Transverse colon (tissue), 4 donors: Measurements from ENCODE around the gene RDH5. TPM values are rescaled to one million over a fixed set of nuclear protein-coding genes. Genes with fewer than 3 reads are reported as not detected.

Experiments
- DNase-seq: peaks from one replicate; pipeline ENCODE4 v3.0.0-alpha.2; 2019
- H3K27ac ChIP-seq, 4 donors: fragments of 200-600 bp; sonication (generic); 2 replicates each; pipeline ENCODE4 v1.5.1; 2016 to 2018; ENCODE audit warnings: inconsistent platforms in 4 of 4
- H3K27me3 ChIP-seq: fragments of 200-600 bp; sonication (generic); 2 replicates; pipeline ENCODE4 v1.5.1; 2017; ENCODE audit warnings: inconsistent platforms
- H3K36me3 ChIP-seq, 4 donors: fragments of 200-600 bp; sonication (generic); 2 replicates each; pipeline ENCODE4 v1.5.1; 2017 to 2019; ENCODE audit warnings: inconsistent platforms in 4 of 4
- H3K4me1 ChIP-seq, 4 donors: fragments of 200-600 bp; sonication (generic); 2 replicates each; pipeline ENCODE4 v1.5.1; 2017 to 2020; ENCODE audit warnings: inconsistent platforms in 4 of 4
- H3K4me3 ChIP-seq, 4 donors: fragments of 200-600 bp; sonication (generic); 1 replicate in 1 of 4; 2 replicates in 3 of 4; pipeline versions ENCODE4 v1.5.1 to v1.6.1; 2017 to 2019; ENCODE audit warnings: inconsistent platforms in 4 of 4
- H3K9me3 ChIP-seq, 2 donors: fragments of 200-600 bp; sonication (generic); 2 replicates each; pipeline ENCODE4 v1.5.1; 2017 to 2019; ENCODE audit warnings: inconsistent platforms in 2 of 2
- CTCF ChIP-seq, 5 experiments: fragments of 200-600 bp in 3 of 5; fragments of 450-650 bp in 2 of 5; sonication (generic) in 3 of 5; IDR thresholded peaks; 1 replicate in 2 of 5; 2 replicates in 3 of 5; pipeline ENCODE4 v1.5.1; 2016 to 2017; ENCODE audit warnings: antibody characterized with exemption in 5 of 5, inconsistent platforms in 3 of 5, mild to moderate bottlenecking in 2 of 5, moderate library complexity in 1 of 5
- EP300 ChIP-seq: sonication (generic); formaldehyde crosslinking; IDR thresholded peaks from one replicate; pipeline ENCODE4 v1.6.1; 2017; ENCODE audit warnings: antibody characterized with exemption, low read depth
- POLR2A ChIP-seq: fragments of 450-650 bp; IDR thresholded peaks from one replicate; pipeline ENCODE4 v1.6.1; 2016; ENCODE audit warnings: antibody characterized with exemption, mild to moderate bottlenecking, moderate library complexity
- POLR2AphosphoS5 ChIP-seq, 3 donors: sonication (generic); formaldehyde crosslinking; IDR thresholded peaks; one replicate each; pipeline ENCODE4 v1.6.1; 2016; ENCODE audit warnings: antibody characterized with exemption in 3 of 3
- WGBS, 2 donors: methylation state at CpG; one replicate each; pipeline ENCODE4 v1.1.5; 2018; ENCODE audit warnings: low coverage in 1 of 2; 5-methylcytosine and 5-hydroxymethylcytosine counted together
- in situ Hi-C, 4 donors: fragments of 200-750 bp; cut with MboI; loops; one replicate each; pipeline versions ENCODE4 v1.15.0 to v1.15.1; 2017; ENCODE audit warnings: low sequenced_read_pairs in 3 of 4, low pct_ligation_motif_present in 1 of 4, low pct_unique_long_range_greater_than_20kb in 1 of 4
- intact Hi-C: fragments of 100-400 bp; cut with DNase I; formaldehyde crosslinking; loops from one replicate; pipeline ENCODE4 v1.15.1; 2023; ENCODE audit warnings: low total_unique reads
- total RNA-seq, 4 donors: library from RNA; depleted of rRNA; stranded (reverse); fragments of >200 nt; gene quantifications; one replicate each; pipeline ENCODE4 v1.1.0, GENCODE V29; 2016

RDH5 gene
- total RNA-seq, 4 donors from 2014 or later, result 16.5 to 74.4 (median 58.3) TPM

- intact Hi-C loops, result loop anchor here (10.0 kb wide), 2 partner anchors 48 to 78 kb away; partner anchors contain the start of gene DNAJC14
- peaks cover 13 to 33% (median 22%) of the 10 kb centered on the region in 4 donors for H3K4me1 ChIP-seq
- 50 to 51% methylated on average over 2 to 3 of the region's 3 CpGs for WGBS, 2 donors
- TF ChIP-seq CTCF (IDR thresholded peaks at IDR 0.05) (no peak), POLR2A (no peak), EP300 (no peak), POLR2AphosphoS5 (IDR thresholded peaks at IDR 0.05) (no peak)
- peaks cover 21% of the 10 kb centered on the region for H3K27me3 ChIP-seq
- H3K9me3 ChIP-seq, result no peaks in the 10 kb centered on the region
- in situ Hi-C loops, result loop anchor here in 3 of 4 donors (5.0 to 10.0 kb wide), 3 partner anchors 51 to 191 kb away; partner anchors contain the start of gene DGKA (in 1 of the 3)
- no peaks in the 10 kb centered on the region for H3K36me3 ChIP-seq
- no peak overlapping the region for H3K4me3 ChIP-seq
- DNase-seq, result no peak
- peak overlapping the region in 3 of 4 donors; percentile 38 to 86 (median 47) for H3K27ac ChIP-seq
These were observed 26.1 kb downstream of the RDH5 start for GRCh38 chr12:55746174-55746912.

- DNase-seq, result no peak
- no peak overlapping the region for H3K4me3 ChIP-seq
- H3K9me3 ChIP-seq, result no peaks in the 10 kb centered on the region
- no peak overlapping the region for H3K27ac ChIP-seq
- in situ Hi-C loops, result loop anchor here in 3 of 4 donors (5.0 to 10.0 kb wide), 3 partner anchors 50 to 190 kb away; partner anchors contain the start of gene DGKA (in 1 of the 3)
- intact Hi-C loops, result loop anchor here (10.0 kb wide), 2 partner anchors 48 to 78 kb away; partner anchors contain the start of gene DNAJC14
- H3K36me3 ChIP-seq, result no peaks in the 10 kb centered on the region
- no peak for TF ChIP-seq CTCF (IDR thresholded peaks at IDR 0.05)
- no peak for TF ChIP-seq POLR2AphosphoS5 (IDR thresholded peaks at IDR 0.05)
- TF ChIP-seq POLR2A, result no peak
- no peak for TF ChIP-seq EP300
- H3K27me3 ChIP-seq, result peaks cover 17% of the 10 kb centered on the region
- H3K4me1 ChIP-seq, result peaks cover 13 to 33% (median 22%) of the 10 kb centered on the region in 4 donors
These were observed 26.7 kb downstream of the RDH5 start for GRCh38 chr12:55746913-55747231.

- no peak for DNase-seq
- peaks cover 0 to 8% (median 0%) of the 10 kb centered on the region in 4 donors for H3K36me3 ChIP-seq
- WGBS, 2 donors, result 95 to 100% methylated on average over 1 to 18 of the region's 18 CpGs
- no peak overlapping the region for H3K27ac ChIP-seq
- H3K4me3 ChIP-seq, result no peak overlapping the region
- peaks cover 14% of the 10 kb centered on the region for H3K27me3 ChIP-seq
- H3K9me3 ChIP-seq, result no peaks in the 10 kb centered on the region
- intact Hi-C loops, result loop anchor here (10.0 kb wide), 2 partner anchors 46 to 76 kb away; partner anchors contain the start of gene DNAJC14
- TF ChIP-seq POLR2A, result no peak
- TF ChIP-seq POLR2AphosphoS5 (IDR thresholded peaks at IDR 0.05), result no peak
- TF ChIP-seq CTCF (IDR thresholded peaks at IDR 0.05), result no peak
- no peak for TF ChIP-seq EP300
- in situ Hi-C loops, result loop anchor here in 3 of 4 donors (5.0 to 10.0 kb wide), 3 partner anchors 49 to 189 kb away; partner anchors contain the start of gene DGKA (in 1 of the 3)
- peaks cover 12 to 24% (median 18%) of the 10 kb centered on the region in 4 donors for H3K4me1 ChIP-seq
These were observed 28.2 kb downstream of the RDH5 start for GRCh38 chr12:55748230-55748993.

- Histone ChIP-seq H3K4me3 (no peak overlapping the region), H3K36me3 (peaks cover 0 to 45% (median 21%) of the 10 kb centered on the region in 4 donors), H3K27ac (no peak overlapping the region), H3K9me3 (no peaks in the 10 kb centered on the region), H3K27me3 (no peaks in the 10 kb centered on the region), H3K4me1 (no peaks in the 10 kb centered on the region)
- TF ChIP-seq CTCF (IDR thresholded peaks at IDR 0.05), result no peak
- TF ChIP-seq EP300, result no peak
- no peak for TF ChIP-seq POLR2A
- no peak for TF ChIP-seq POLR2AphosphoS5 (IDR thresholded peaks at IDR 0.05)
- 73 to 74% methylated on average over 2 of the region's 2 CpGs for WGBS, 2 donors
- in situ Hi-C loops, result loop anchor here in 1 of 4 donors (10.0 kb wide), 1 partner anchor 50 kb away; no protein-coding TSS in a partner anchor
- intact Hi-C loops, result no loop called here
- no peak for DNase-seq
These were observed 35.1 kb downstream of the RDH5 start for GRCh38 chr12:55755246-55755645.
